Keratinocyte (primary cell): Measurements from ENCODE around the gene CWC27. TPM values are rescaled to one million over a fixed set of nuclear protein-coding genes. Genes with fewer than 3 reads are reported as not detected.

Source experiments
- DNase-seq: peaks from one replicate; pipeline ENCODE4 v3.0.0-alpha.2; 2011; ENCODE audit warnings: low read depth, missing footprints, low spot score
- FAIRE-seq: peaks from 2 replicates; lab custom pipeline; 2011; peaks lifted over from hg19 to GRCh38; lab: Jason Lieb, UNC
- H2AFZ ChIP-seq: 2 replicates; pipeline ENCODE4 v1.6.0; 2012; ENCODE audit warnings: low read length, control low read depth, inconsistent platforms; ENCODE audit not compliant: control insufficient read depth
- H3K27ac ChIP-seq: 2 replicates; pipeline ENCODE4 v1.5.1; 2011; ENCODE audit warnings: low read length; ENCODE audit not compliant: control insufficient read depth, insufficient read depth
- H3K27me3 ChIP-seq: 3 replicates; pipeline ENCODE4 v1.6.0; 2011; ENCODE audit warnings: low read length; ENCODE audit not compliant: control insufficient read depth, insufficient read depth; ENCODE audit errors: extremely low read depth
- H3K36me3 ChIP-seq, 2 experiments: 2 replicates in 1 of 2; 3 replicates in 1 of 2; pipeline ENCODE4 v1.5.1; 2011; ENCODE audit warnings: low read length in 2 of 2, mild to moderate bottlenecking in 1 of 2; ENCODE audit not compliant: control insufficient read depth in 2 of 2, insufficient read depth in 2 of 2; ENCODE audit errors: extremely low read depth in 1 of 2
- H3K4me1 ChIP-seq: 3 replicates; pipeline ENCODE4 v1.5.1; 2011; ENCODE audit warnings: low read length; ENCODE audit not compliant: control insufficient read depth, insufficient read depth; ENCODE audit errors: extremely low read depth
- H3K4me2 ChIP-seq: 3 replicates; pipeline ENCODE4 v1.6.0; 2011; ENCODE audit warnings: low read depth, low read length; ENCODE audit not compliant: control insufficient read depth, insufficient read depth; ENCODE audit errors: extremely low read depth
- H3K4me3 ChIP-seq, 3 experiments: fragments of 200-600 bp in 1 of 3; sonication (generic) in 1 of 3; 2 replicates in 2 of 3; 3 replicates in 1 of 3; pipeline ENCODE4 v1.5.1; 2011 to 2016; ENCODE audit warnings: low read length in 3 of 3, mild to moderate bottlenecking in 3 of 3, control low read depth in 2 of 3, inconsistent platforms in 1 of 3, low read depth in 1 of 3, mixed read lengths in 1 of 3, mixed run types in 1 of 3, moderate library complexity in 1 of 3; ENCODE audit not compliant: control insufficient read depth in 2 of 3, insufficient read depth in 2 of 3; ENCODE audit errors: extremely low read depth in 1 of 3
- H3K79me2 ChIP-seq: 2 replicates; pipeline ENCODE4 v1.6.0; 2012; ENCODE audit warnings: low read length; ENCODE audit not compliant: control insufficient read depth, insufficient read depth
- H3K9ac ChIP-seq: 3 replicates; pipeline ENCODE4 v1.6.0; 2011; ENCODE audit warnings: low read length; ENCODE audit not compliant: control insufficient read depth, insufficient read depth; ENCODE audit errors: extremely low read depth
- H3K9me1 ChIP-seq: 3 replicates; pipeline ENCODE4 v1.6.0; 2011; ENCODE audit warnings: low read length; ENCODE audit not compliant: control insufficient read depth, insufficient read depth; ENCODE audit errors: extremely low read depth
- H3K9me3 ChIP-seq: 2 replicates; pipeline ENCODE4 v1.5.1; 2012; ENCODE audit warnings: low read depth, low read length; ENCODE audit not compliant: control insufficient read depth
- H4K20me1 ChIP-seq: 3 replicates; pipeline ENCODE4 v1.6.0; 2011; ENCODE audit warnings: low read length; ENCODE audit not compliant: control insufficient read depth, insufficient read depth; ENCODE audit errors: extremely low read depth
- CTCF ChIP-seq, 3 experiments: IDR thresholded peaks in 1 of 3; conservative IDR thresholded peaks in 1 of 3; optimal IDR thresholded peaks in 1 of 3; 2 replicates in 2 of 3; 3 replicates in 1 of 3; pipeline versions ENCODE3 to v1.5.1; 2011; ENCODE audit warnings: low read length in 3 of 3, mild to moderate bottlenecking in 3 of 3, moderate library complexity in 2 of 3, control low read depth in 1 of 3, inconsistent platforms in 1 of 3; ENCODE audit not compliant: insufficient read depth in 2 of 3; ENCODE audit errors: extremely low read depth in 1 of 3
- EZH2 ChIP-seq: IDR thresholded peaks from one replicate; pipeline ENCODE4 v1.6.1; 2012; ENCODE audit warnings: inconsistent platforms, mild to moderate bottlenecking, low read length, moderate library complexity
- dilution Hi-C: fragments of 300-500 bp; cut with MboI; formaldehyde crosslinking; loops from one replicate; pipeline ENCODE4 v1.7.0; 2020; ENCODE audit warnings: low sequenced_read_pairs; ENCODE audit not compliant: extremely low pct_ligation_motif_present
- polyA plus RNA-seq, 5 experiments: library from polyadenylated mRNA; depleted of rRNA in 3 of 5; stranded (reverse) in 3 of 5; stranded (forward) in 1 of 5; unstranded in 1 of 5; fragments of >200 nt; gene quantifications; 1 replicate in 1 of 5; 2 replicates in 3 of 5; 3 replicates in 1 of 5; pipeline versions ENCODE4 v1.2.1 to v1.2.3, GENCODE V29; 2011 to 2012; ENCODE audit warnings: missing spikeins in 2 of 5, low read depth in 1 of 5, low replicate concordance in 1 of 5

CWC27 gene
- polyA plus RNA-seq, 1 donor (not counting 4 experiments of a cell fraction or from before 2014, with no cell fraction given) = 31.8 TPM

GRCh38 chr5:65032250-65032649 is 263.5 kb downstream of the CWC27 start:
- peaks cover 14% of the 10 kb centered on the region for H3K4me1 ChIP-seq
- DNase-seq (no peak), FAIRE-seq (no peak)
- H3K4me3 ChIP-seq = no peak overlapping the region
- H3K9me3 ChIP-seq = no peaks in the 10 kb centered on the region
- no peak overlapping the region for H3K4me2 ChIP-seq
- H3K27me3 ChIP-seq = no peaks in the 10 kb centered on the region
- dilution Hi-C loops = no loop called here
- no peak overlapping the region for H2AFZ ChIP-seq
- H4K20me1 ChIP-seq = no peaks in the 10 kb centered on the region
- H3K79me2 ChIP-seq = no peaks in the 10 kb centered on the region
- H3K36me3 ChIP-seq = no peaks in the 10 kb centered on the region
- H3K9me1 ChIP-seq = no peaks in the 10 kb centered on the region
- H3K27ac ChIP-seq = no peak overlapping the region
- TF ChIP-seq CTCF (optimal IDR thresholded peaks at IDR 0.05 in 1 of 3, IDR thresholded peaks at IDR 0.05 in 1 of 3, conservative IDR thresholded peaks at IDR 0.05 in 1 of 3; ENCODE audit: extremely low read depth in 1 of 3, insufficient read depth in 2 of 3, low read length in 3 of 3) (no peak), EZH2 (no peak)
- no peak overlapping the region for H3K9ac ChIP-seq

GRCh38 chr5:65034029-65034812 is 265.5 kb downstream of the CWC27 start:
- Histone ChIP-seq H4K20me1 (no peaks in the 10 kb centered on the region), H3K27ac (no peak overlapping the region), H3K79me2 (no peaks in the 10 kb centered on the region), H3K9ac (no peak overlapping the region), H3K27me3 (no peaks in the 10 kb centered on the region), H3K9me1 (no peaks in the 10 kb centered on the region), H3K36me3 (no peaks in the 10 kb centered on the region), H3K9me3 (no peaks in the 10 kb centered on the region), H3K4me3 (no peak overlapping the region), H3K4me2 (peak overlapping the region; percentile 84), H2AFZ (no peak overlapping the region), H3K4me1 (peaks cover 14% of the 10 kb centered on the region)
- DNase-seq (no peak), FAIRE-seq (no peak)
- dilution Hi-C loops = no loop called here
- no peak for TF ChIP-seq EZH2
- no peak for TF ChIP-seq CTCF (optimal IDR thresholded peaks at IDR 0.05 in 1 of 3, IDR thresholded peaks at IDR 0.05 in 1 of 3, conservative IDR thresholded peaks at IDR 0.05 in 1 of 3; ENCODE audit: extremely low read depth in 1 of 3, insufficient read depth in 2 of 3, low read length in 3 of 3)
